Lung (tissue), 13 donors: Measurements from ENCODE around the gene CCHCR1. TPM values are rescaled to one million over a fixed set of nuclear protein-coding genes. Genes with fewer than 3 reads are reported as not detected.
A peak's percentile ranks its signal among the peaks of the same experiment; 100 is the strongest.

Experiments used
- ATAC-seq: fragments of 200-7000 bp; cut with Tn5 transposase; one replicate; pipeline ENCODE4 v1.9.1; 2020; ENCODE audit warnings: moderate number of reproducible peaks; ENCODE audit not compliant: insufficient read depth, low FRiP score
- DNase-seq, 3 donors: peaks; one replicate each; pipeline ENCODE4 v3.0.0-alpha.2; 2013 to 2017
- H3K27ac ChIP-seq, 2 donors: one replicate each; pipeline ENCODE4 v1.5.1; 2013; ENCODE audit warnings: mild to moderate bottlenecking in 2 of 2, moderate library complexity in 2 of 2, control low read depth in 1 of 2, inconsistent platforms in 1 of 2, low read depth in 1 of 2, low read length in 1 of 2
- H3K27me3 ChIP-seq, 3 donors: one replicate each; pipeline ENCODE4 v1.5.1; 2013; ENCODE audit warnings: low read length in 2 of 3; ENCODE audit not compliant: control insufficient read depth in 3 of 3, insufficient read depth in 3 of 3
- H3K36me3 ChIP-seq, 4 donors: one replicate each; pipeline ENCODE4 v1.5.1; 2013; ENCODE audit warnings: low read length in 4 of 4, mild to moderate bottlenecking in 1 of 4, moderate library complexity in 1 of 4; ENCODE audit not compliant: control insufficient read depth in 4 of 4, insufficient read depth in 4 of 4
- H3K4me1 ChIP-seq, 5 donors: one replicate each; pipeline ENCODE4 v1.5.1; 2013; ENCODE audit warnings: low read length in 5 of 5, mild to moderate bottlenecking in 2 of 5, moderate library complexity in 1 of 5; ENCODE audit not compliant: control insufficient read depth in 5 of 5, insufficient read depth in 5 of 5
- H3K4me3 ChIP-seq: one replicate; pipeline ENCODE4 v1.5.1; 2013; ENCODE audit warnings: mild to moderate bottlenecking, control low read depth, moderate library complexity
- H3K9ac ChIP-seq, 2 donors: one replicate each; pipeline ENCODE4 v1.5.1; 2013; ENCODE audit warnings: low read length in 2 of 2, control low read depth in 1 of 2; ENCODE audit not compliant: insufficient read depth in 1 of 2
- H3K9me3 ChIP-seq, 4 donors: one replicate each; pipeline ENCODE4 v1.5.1; 2013; ENCODE audit warnings: low read length in 3 of 4, mild to moderate bottlenecking in 1 of 4, moderate library complexity in 1 of 4; ENCODE audit not compliant: control insufficient read depth in 4 of 4, insufficient read depth in 3 of 4
- WGBS, 2 donors: extraction: QIAGEN DNeasy Blood & Tissue Kit; methylation state at CpG; one replicate each; pipeline ENCODE4 v1.1.7; 2013; 5-methylcytosine and 5-hydroxymethylcytosine counted together
- polyA plus RNA-seq, 2 donors: library from polyadenylated mRNA; stranded (reverse); fragments of 200-250 nt; gene quantifications; one replicate each; pipeline ENCODE4 v1.2.1, GENCODE V29; 2013
- small RNA-seq: library from RNA; depleted of rRNA; stranded (forward); fragments of <200 nt; gene quantifications from one replicate; pipeline ENCODE3, GENCODE V24; 2014; ENCODE audit warnings: low replicate concordance
- total RNA-seq, 2 donors: library from RNA; depleted of rRNA in 1 of 2; stranded (reverse); fragments of >200 nt in 1 of 2; gene quantifications; one replicate each; pipeline ENCODE4 v1.2.1, GENCODE V29; 2014 to 2021
- TF ChIP-seq, protein P1 (sequence below): IDR thresholded peaks from 2 replicates; pipeline ENCODE4 v1.5.1; 2012; ENCODE audit warnings: mild to moderate bottlenecking; ENCODE audit errors: control extremely low read depth, extremely low read depth
- donor health status: control.
- donor health status: control.
- donor health status: Bipolar disorder and iron deficiency.
- donor health status: healthy.
- donor health status: DM: yes; HTN: yes; CAD: no.

CCHCR1 gene
- total and polyA plus RNA-seq, 4 donors = 11.0 to 32.8 (median 17.2) TPM

DNA sequence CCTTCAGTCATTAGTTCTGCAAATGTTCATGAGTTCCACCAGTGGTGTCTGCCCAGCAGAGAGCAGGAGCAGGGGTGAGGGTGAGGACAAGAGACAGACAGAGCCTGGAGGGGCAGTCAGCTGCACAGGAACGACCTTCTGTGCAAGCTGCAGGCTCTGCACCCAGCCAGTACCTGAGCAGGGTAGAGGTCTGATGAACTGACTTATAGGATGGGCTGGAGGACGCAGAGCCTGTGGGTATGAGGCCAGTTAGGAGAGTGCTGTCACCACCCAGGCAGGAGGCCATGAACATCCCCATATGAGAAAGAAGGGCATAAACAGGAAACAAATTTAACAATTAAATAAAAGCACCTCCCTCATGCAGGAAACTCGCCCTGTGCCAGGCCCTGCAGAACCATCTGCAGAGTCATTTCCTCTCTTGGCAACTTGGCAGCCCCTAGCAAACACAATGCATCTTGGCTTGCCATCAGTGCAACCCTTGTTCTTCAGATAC, 63.2 kb downstream of the CCHCR1 start:
- Histone ChIP-seq H3K27ac (peak overlapping the region in 1 of 2 donors; percentile 32), H3K9me3 (no peaks in the 10 kb centered on the region), H3K9ac (no peak overlapping the region), H3K27me3 (no peaks in the 10 kb centered on the region), H3K36me3 (no peaks in the 10 kb centered on the region), H3K4me3 (no peak overlapping the region), H3K4me1 (peaks cover 0 to 7% (median 0%) of the 10 kb centered on the region in 5 donors)
- no peak for ATAC-seq
- TF ChIP-seq, protein P1, sequence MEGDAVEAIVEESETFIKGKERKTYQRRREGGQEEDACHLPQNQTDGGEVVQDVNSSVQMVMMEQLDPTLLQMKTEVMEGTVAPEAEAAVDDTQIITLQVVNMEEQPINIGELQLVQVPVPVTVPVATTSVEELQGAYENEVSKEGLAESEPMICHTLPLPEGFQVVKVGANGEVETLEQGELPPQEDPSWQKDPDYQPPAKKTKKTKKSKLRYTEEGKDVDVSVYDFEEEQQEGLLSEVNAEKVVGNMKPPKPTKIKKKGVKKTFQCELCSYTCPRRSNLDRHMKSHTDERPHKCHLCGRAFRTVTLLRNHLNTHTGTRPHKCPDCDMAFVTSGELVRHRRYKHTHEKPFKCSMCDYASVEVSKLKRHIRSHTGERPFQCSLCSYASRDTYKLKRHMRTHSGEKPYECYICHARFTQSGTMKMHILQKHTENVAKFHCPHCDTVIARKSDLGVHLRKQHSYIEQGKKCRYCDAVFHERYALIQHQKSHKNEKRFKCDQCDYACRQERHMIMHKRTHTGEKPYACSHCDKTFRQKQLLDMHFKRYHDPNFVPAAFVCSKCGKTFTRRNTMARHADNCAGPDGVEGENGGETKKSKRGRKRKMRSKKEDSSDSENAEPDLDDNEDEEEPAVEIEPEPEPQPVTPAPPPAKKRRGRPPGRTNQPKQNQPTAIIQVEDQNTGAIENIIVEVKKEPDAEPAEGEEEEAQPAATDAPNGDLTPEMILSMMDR = no peak
- WGBS, 2 donors = 22 to 40% methylated on average over 3 of the region's 3 CpGs
- DNase-seq = peak in 1 of 3 donors; percentile 27

DNA sequence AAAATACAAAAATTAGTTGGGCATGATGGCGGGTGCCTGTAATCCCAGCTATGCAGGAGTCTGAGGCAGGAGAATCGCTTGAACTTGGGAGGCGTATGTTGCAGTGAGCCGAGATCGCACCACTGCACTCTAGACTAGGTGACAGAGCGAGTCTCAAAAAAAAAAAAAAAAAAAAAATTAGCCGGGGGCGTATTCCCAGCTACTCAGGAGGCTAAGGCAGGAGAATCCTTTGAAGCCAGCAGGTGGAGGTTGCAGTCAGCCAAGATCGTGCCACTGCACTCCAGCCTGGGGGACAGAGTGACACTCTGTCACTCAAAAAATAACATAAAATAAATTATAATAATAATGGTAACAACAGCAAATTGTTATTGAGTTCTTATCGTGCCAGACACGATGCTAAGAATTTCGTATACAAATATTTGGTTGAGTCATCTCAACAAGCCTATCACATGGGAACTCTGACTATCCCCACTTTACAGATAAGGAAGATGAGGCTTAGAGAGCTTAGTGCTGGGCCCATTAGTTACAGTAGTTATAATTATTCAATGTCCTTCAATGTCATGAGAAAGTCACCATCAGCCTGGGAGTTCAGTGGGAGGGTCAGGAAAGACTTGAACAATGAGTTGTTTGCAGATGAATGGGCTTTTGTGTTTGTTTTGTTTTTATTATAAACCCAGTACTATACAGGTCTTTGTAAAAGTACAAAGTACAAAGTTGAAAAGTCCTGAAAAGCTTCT, 64.7 kb downstream of the CCHCR1 start:
- DNase-seq (no peak), ATAC-seq (no peak)
- Histone ChIP-seq H3K36me3 (no peaks in the 10 kb centered on the region), H3K27me3 (no peaks in the 10 kb centered on the region), H3K9ac (no peak overlapping the region), H3K27ac (no peak overlapping the region), H3K9me3 (no peaks in the 10 kb centered on the region), H3K4me3 (no peak overlapping the region), H3K4me1 (peaks cover 0 to 7% (median 0%) of the 10 kb centered on the region in 5 donors)
- 79 to 91% methylated on average over 12 of the region's 12 CpGs for WGBS, 2 donors
- TF ChIP-seq, protein P1 = no peak

Small RNA genes within 50 kb of the gene (small RNA-seq; reads per million reads assigned to genes)
- gene POLR2LP1 = not detected

Other genes with a start within 250 kb of the CCHCR1 start
- gene GTF2H4, start 249.6 kb downstream of the CCHCR1 start, total RNA-seq = 10 to 100 TPM; 31.1 to 37.2 TPM
- 10 to 100 TPM; 25.3 to 31.0 TPM for gene GTF2H4, start 249.6 kb downstream of the CCHCR1 start, polyA plus RNA-seq
- 10 to 100 TPM; 17.4 to 32.2 TPM for gene VARS2, start 243.6 kb downstream of the CCHCR1 start, total RNA-seq
- gene VARS2, start 243.6 kb downstream of the CCHCR1 start, polyA plus RNA-seq = 10 to 100 TPM; 18.8 to 38.4 TPM
- 100 to 1,000 TPM in 1 of 2 donors, 10 to 100 TPM in 1; 65.4 to 374 TPM for gene SFTA2, start 225.6 kb downstream of the CCHCR1 start, total RNA-seq
- gene SFTA2, start 225.6 kb downstream of the CCHCR1 start, polyA plus RNA-seq = 1,000 to 10,000 TPM in 1 of 2 donors, 100 to 1,000 TPM in 1; 771 to 2,392 TPM
- gene MUCL3, start 216.8 kb downstream of the CCHCR1 start, total RNA-seq = 1 to 10 TPM in 1 of 2 donors, under 1 TPM in 1; 0.51 to 3.6 TPM
- 1 to 10 TPM in 1 of 2 donors, under 1 TPM in 1; 0.47 to 6.4 TPM for gene MUCL3, start 216.8 kb downstream of the CCHCR1 start, polyA plus RNA-seq
- 1 to 10 TPM in 1 of 2 donors, under 1 TPM in 1; 0.40 to 8.6 TPM for gene MUC21, start 174.1 kb downstream of the CCHCR1 start, total RNA-seq
- gene MUC21, start 174.1 kb downstream of the CCHCR1 start, polyA plus RNA-seq = 1 to 10 TPM; 3.3 to 4.6 TPM
- gene MUC22, start 147.3 kb downstream of the CCHCR1 start, total RNA-seq = under 1 TPM; 0.06 to 0.11 TPM
- under 1 TPM; 0.02 to 0.03 TPM for gene MUC22, start 147.3 kb downstream of the CCHCR1 start, polyA plus RNA-seq
- not detected for gene C6orf15, start 45.2 kb downstream of the CCHCR1 start, total RNA-seq
- not detected for gene C6orf15, start 45.2 kb downstream of the CCHCR1 start, polyA plus RNA-seq
- 1 to 10 TPM; 1.1 to 2.6 TPM for gene PSORS1C1, start 43.0 kb downstream of the CCHCR1 start, total RNA-seq
- 10 to 100 TPM in 1 of 2 donors, 1 to 10 TPM in 1; 2.3 to 10.8 TPM for gene PSORS1C1, start 43.0 kb downstream of the CCHCR1 start, polyA plus RNA-seq
- gene CDSN, start 37.4 kb downstream of the CCHCR1 start, total RNA-seq = under 1 TPM in 1 of 2 donors, not detected in 1; 0.06 TPM
- under 1 TPM; 0.05 to 0.10 TPM for gene CDSN, start 37.4 kb downstream of the CCHCR1 start, polyA plus RNA-seq
- gene PSORS1C2, start 18.7 kb downstream of the CCHCR1 start, total RNA-seq = not detected
- gene PSORS1C2, start 18.7 kb downstream of the CCHCR1 start, polyA plus RNA-seq = not detected
- gene TCF19, start 787 bp upstream of the CCHCR1 start, total RNA-seq = 1 to 10 TPM; 5.4 to 9.4 TPM
- 1 to 10 TPM; 4.1 to 4.9 TPM for gene TCF19, start 787 bp upstream of the CCHCR1 start, polyA plus RNA-seq
- 10 to 100 TPM in 1 of 2 donors, 1 to 10 TPM in 1; 2.2 to 19.5 TPM for gene POU5F1, start 12.9 kb upstream of the CCHCR1 start, total RNA-seq
- gene POU5F1, start 12.9 kb upstream of the CCHCR1 start, polyA plus RNA-seq = 1 to 10 TPM; 1.5 to 2.5 TPM
- gene HLA-C, start 114.3 kb upstream of the CCHCR1 start, total RNA-seq = 1,000 to 10,000 TPM in 1 of 2 donors, 100 to 1,000 TPM in 1; 125 to 1,234 TPM
- gene HLA-C, start 114.3 kb upstream of the CCHCR1 start, polyA plus RNA-seq = 1,000 to 10,000 TPM in 1 of 2 donors, 100 to 1,000 TPM in 1; 239 to 1,185 TPM
- 1,000 to 10,000 TPM in 1 of 2 donors, 100 to 1,000 TPM in 1; 668 to 1,563 TPM for gene HLA-B, start 199.4 kb upstream of the CCHCR1 start, total RNA-seq
- gene HLA-B, start 199.4 kb upstream of the CCHCR1 start, polyA plus RNA-seq = 1,000 to 10,000 TPM; 1,310 to 3,772 TPM
- gene MICA, start 245.8 kb upstream of the CCHCR1 start, total RNA-seq = 10 to 100 TPM; 16.5 to 48.2 TPM
- 10 to 100 TPM; 27.7 to 28.0 TPM for gene MICA, start 245.8 kb upstream of the CCHCR1 start, polyA plus RNA-seq